Measurements from ENCODE around the gene POU2AF2.

The POU2AF2 gene

GRCh38 chr11:111301004-111301841, 55.7 kb downstream of the POU2AF2 start:
- Mint-ChIP-seq H3K27ac (no peak overlapping the region), H3K36me3 (ENCODE audit: insufficient read depth) (peaks cover under 1% of the 10 kb centered on the region), H3K9me3 (no peaks in the 10 kb centered on the region), H3K4me3 (no peak overlapping the region), H3K4me1 (ENCODE audit: low read depth in 2 of 2) (no peaks in the 10 kb centered on the region), H3K27me3 (peaks cover 51 to 70% of the 10 kb centered on the region in 2 donors)
- ATAC-seq (replicated peaks) (no peak), DNase-seq (no peak)

DNA sequence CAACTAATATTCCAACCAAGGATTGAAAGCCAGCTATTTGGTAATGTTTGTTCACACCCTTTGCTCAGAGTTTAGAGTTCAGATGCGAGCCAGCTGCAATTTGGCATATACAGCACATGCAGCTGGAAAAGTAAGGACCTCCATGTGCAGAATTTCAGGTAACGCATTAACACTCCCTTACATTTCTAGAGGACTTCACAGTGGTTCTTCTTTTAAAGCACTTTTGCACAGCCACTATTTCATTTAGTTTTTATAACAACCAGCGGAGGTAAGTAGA, 56.3 kb downstream of the POU2AF2 start:
- DNase-seq (no peak), ATAC-seq (replicated peaks) (no peak)
- H3K27ac Mint-ChIP-seq: no peak overlapping the region
- H3K4me3 Mint-ChIP-seq: no peak overlapping the region
- H3K36me3 Mint-ChIP-seq (ENCODE audit: insufficient read depth): peaks cover 4% of the 10 kb centered on the region
- H3K9me3 Mint-ChIP-seq: no peaks in the 10 kb centered on the region
- H3K4me1 Mint-ChIP-seq (ENCODE audit: low read depth in 2 of 2): no peaks in the 10 kb centered on the region
- peaks cover 57 to 75% of the 10 kb centered on the region in 2 donors for H3K27me3 Mint-ChIP-seq

GRCh38 chr11:111302298-111302697, 56.8 kb downstream of the POU2AF2 start:
- Mint-ChIP-seq H3K9me3 (no peaks in the 10 kb centered on the region), H3K27me3 (peaks cover 62 to 75% of the 10 kb centered on the region in 2 donors), H3K36me3 (ENCODE audit: insufficient read depth) (peaks cover 4% of the 10 kb centered on the region), H3K4me3 (no peak overlapping the region), H3K4me1 (ENCODE audit: low read depth in 2 of 2) (no peaks in the 10 kb centered on the region), H3K27ac (no peak overlapping the region)
- DNase-seq (no peak), ATAC-seq (replicated peaks) (no peak)

DNA sequence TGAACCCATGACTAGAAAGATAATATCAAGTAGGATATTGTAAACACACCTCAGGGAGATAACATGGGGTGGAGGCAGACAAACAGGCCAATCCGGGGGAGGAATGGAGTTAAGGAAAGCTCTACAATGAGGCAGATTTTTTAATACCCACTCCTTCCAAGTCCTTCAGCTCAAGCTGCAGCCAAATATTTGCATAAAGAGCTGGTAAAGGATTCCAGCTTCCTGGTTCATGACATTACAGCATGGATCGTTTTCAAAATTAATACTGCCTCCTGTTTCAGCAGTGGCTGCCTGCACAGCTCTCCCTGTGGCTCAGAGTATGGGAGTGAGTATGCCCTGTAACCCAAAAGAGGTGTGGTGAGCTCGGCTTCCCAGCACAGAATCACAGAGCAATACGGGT, 57.9 kb downstream of the POU2AF2 start:
- no peaks in the 10 kb centered on the region for H3K9me3 Mint-ChIP-seq
- H3K4me1 Mint-ChIP-seq (ENCODE audit: low read depth in 2 of 2): no peaks in the 10 kb centered on the region
- peaks cover 64 to 75% of the 10 kb centered on the region in 2 donors for H3K27me3 Mint-ChIP-seq

DNA sequence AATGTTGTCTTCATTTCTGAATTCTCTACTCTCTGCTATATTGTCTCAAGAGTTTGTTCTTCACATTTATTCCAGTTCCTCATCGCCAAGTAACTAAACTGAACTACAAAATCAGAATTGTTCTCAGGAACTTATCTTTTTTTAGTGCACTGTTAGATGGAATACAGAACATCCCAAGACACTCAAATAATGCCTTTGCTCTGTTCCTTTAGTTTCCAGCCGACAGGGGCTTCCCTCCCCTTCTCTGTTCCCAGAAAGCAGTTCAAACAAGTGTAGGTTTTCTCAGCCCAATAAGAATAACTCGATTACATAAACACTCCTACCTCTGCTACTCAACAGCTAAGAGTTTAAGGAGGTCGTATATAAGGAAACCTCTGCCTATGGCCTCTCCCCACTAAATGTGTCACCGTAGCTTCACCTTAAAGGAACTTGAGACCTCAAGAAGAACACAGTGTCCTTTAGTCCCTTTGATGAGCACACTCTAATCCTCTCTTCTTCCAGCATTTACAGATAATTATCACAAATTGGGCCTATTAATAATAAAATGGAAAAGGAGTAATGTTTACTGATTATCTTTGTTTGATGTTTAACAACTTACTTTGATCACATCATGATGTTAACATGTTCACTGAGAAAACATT, 59.8 kb downstream of the POU2AF2 start:
- Mint-ChIP-seq H3K9me3 (no peaks in the 10 kb centered on the region), H3K4me3 (no peak overlapping the region), H3K27ac (no peak overlapping the region), H3K36me3 (ENCODE audit: insufficient read depth) (peaks cover 4% of the 10 kb centered on the region), H3K4me1 (ENCODE audit: low read depth in 2 of 2) (no peaks in the 10 kb centered on the region), H3K27me3 (peaks cover 71 to 78% of the 10 kb centered on the region in 2 donors)
- ATAC-seq (replicated peaks): no peak
- no peak for DNase-seq

More for the DNA sequence above, 57.9 kb downstream of the POU2AF2 start:
- DNase-seq (no peak), ATAC-seq (replicated peaks) (no peak)
- peaks cover 4% of the 10 kb centered on the region for H3K36me3 Mint-ChIP-seq (ENCODE audit: insufficient read depth)
- H3K27ac Mint-ChIP-seq: no peak overlapping the region
- H3K4me3 Mint-ChIP-seq: no peak overlapping the region

DNA sequence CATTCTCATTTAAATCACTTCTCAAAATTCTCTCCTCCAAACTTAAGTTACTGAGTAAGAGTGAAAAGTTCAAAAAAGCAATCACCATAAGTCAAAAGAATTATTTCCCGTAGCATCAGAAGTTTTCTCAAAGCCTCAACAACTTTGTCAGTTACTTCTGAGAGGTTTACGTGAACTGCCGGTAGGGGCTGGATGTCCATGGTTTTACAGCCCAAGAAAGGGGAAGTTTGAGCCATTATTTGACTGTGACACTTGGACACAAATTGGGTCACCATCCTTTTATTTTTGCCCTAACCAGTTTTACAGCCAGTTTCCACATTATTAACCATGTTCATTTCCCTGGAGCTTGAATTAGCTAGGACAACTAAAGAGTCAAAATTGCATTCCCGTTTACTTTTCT, 60.4 kb downstream of the POU2AF2 start:
- Mint-ChIP-seq H3K4me1 (ENCODE audit: low read depth in 2 of 2) (no peaks in the 10 kb centered on the region), H3K9me3 (no peaks in the 10 kb centered on the region), H3K27ac (no peak overlapping the region), H3K4me3 (no peak overlapping the region), H3K27me3 (peaks cover 70 to 78% of the 10 kb centered on the region in 2 donors), H3K36me3 (ENCODE audit: insufficient read depth) (peaks cover 4% of the 10 kb centered on the region)
- DNase-seq: no peak
- ATAC-seq (replicated peaks): no peak

DNA sequence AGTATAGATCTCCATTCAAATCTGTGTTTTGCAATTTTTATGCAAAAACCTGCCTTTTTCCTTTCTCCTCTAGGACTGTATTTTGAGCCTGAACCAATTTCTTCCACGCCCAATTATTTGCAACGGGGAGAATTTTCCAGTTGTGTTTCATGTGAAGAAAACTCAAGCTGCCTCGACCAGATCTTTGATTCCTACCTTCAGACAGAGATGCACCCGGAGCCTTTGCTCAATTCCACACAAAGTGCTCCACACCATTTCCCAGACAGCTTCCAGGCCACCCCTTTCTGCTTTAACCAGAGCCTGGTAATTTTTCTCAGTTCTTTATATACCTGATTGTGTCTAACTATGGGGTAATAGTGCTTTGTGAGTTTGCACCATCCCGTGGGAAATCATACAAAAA, 60.8 kb downstream of the POU2AF2 start:
- Mint-ChIP-seq H3K9me3 (no peaks in the 10 kb centered on the region), H3K27ac (no peak overlapping the region), H3K4me3 (no peak overlapping the region), H3K27me3 (peaks cover 71 to 74% of the 10 kb centered on the region in 2 donors), H3K36me3 (ENCODE audit: insufficient read depth) (peaks cover 4% of the 10 kb centered on the region), H3K4me1 (ENCODE audit: low read depth in 2 of 2) (no peaks in the 10 kb centered on the region)
- ATAC-seq (replicated peaks) (no peak), DNase-seq (no peak)

DNA sequence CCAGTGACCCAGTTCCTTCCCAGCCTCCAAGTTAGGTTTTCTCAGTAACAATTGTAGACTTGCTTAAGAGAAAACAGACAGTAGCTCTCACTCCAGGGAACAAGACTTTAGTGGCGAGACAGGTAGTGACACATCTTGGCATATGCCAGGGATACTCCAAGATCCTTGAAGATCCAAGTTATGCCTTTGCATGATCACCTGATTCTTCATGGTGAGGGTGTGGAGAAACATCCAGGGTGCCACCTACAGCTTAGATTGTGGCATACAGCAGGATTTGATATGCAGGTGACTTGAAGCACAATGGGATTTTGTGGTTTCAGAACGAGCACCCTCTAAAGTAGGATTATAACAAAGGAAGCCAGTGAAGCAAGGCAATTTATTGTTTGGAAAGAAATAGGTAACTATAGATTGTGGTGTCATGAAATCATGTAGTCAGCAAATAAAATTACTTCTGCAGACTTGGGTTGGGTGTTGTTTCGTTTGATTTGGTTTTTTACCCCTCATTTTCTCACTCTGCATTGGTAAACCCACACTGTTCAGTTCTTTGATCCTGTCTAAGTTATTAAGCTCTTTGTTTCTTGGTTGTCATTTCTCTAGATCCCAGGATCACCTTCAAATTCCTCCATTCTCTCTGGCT, 62.1 kb downstream of the POU2AF2 start:
- H3K4me1 Mint-ChIP-seq (ENCODE audit: low read depth in 2 of 2): no peaks in the 10 kb centered on the region

GRCh38 chr11:111308140-111308539, 62.6 kb downstream of the POU2AF2 start:
- no peak overlapping the region for H3K4me3 Mint-ChIP-seq
- no peaks in the 10 kb centered on the region for H3K4me1 Mint-ChIP-seq (ENCODE audit: low read depth in 2 of 2)
- peaks cover 58 to 74% of the 10 kb centered on the region in 2 donors for H3K27me3 Mint-ChIP-seq
- no peak for DNase-seq
- no peak for ATAC-seq (replicated peaks)
- H3K36me3 Mint-ChIP-seq (ENCODE audit: insufficient read depth): peaks cover 4% of the 10 kb centered on the region
- no peak overlapping the region for H3K27ac Mint-ChIP-seq
- no peaks in the 10 kb centered on the region for H3K9me3 Mint-ChIP-seq

More for the DNA sequence above, 62.1 kb downstream of the POU2AF2 start:
- ATAC-seq (replicated peaks): no peak
- Mint-ChIP-seq H3K27me3 (peaks cover 61 to 74% of the 10 kb centered on the region in 2 donors), H3K9me3 (no peaks in the 10 kb centered on the region), H3K27ac (no peak overlapping the region), H3K36me3 (ENCODE audit: insufficient read depth) (peaks cover 4% of the 10 kb centered on the region), H3K4me3 (no peak overlapping the region)
- no peak for DNase-seq

DNA sequence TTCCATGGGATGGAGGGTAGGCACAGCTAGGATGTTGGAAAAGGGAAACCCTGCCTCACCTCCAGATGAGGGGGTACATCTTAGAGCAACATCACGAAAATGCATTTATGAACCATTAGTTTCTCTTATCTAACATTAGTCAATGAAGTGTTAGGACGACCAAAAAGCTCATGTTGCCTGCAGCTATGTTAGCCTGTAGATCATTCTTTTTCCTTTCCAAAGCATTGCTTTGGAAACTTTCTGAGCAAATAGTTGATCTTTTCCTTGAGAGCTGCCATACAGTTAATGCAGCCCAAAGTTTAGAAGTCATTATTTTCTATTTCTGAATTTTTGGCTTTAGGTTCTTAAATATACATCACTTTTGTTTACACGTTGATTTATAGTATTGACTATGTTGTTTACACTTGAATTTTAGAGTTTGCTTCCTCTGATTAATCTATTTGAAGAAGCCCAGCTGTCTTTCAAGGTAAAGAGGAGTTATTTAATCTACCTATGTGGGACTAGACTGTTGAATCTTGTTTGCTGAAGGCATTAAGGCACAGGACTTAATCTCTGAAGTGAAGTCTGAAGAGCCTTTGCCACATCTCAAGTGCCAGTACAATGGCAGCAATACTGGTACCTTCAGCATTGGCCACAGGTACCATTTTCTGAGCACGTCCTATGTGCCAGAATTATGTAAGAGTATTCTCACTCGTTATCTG, 63.8 kb downstream of the POU2AF2 start:
- Mint-ChIP-seq H3K9me3 (no peaks in the 10 kb centered on the region), H3K27me3 (peaks cover 64 to 81% of the 10 kb centered on the region in 2 donors), H3K36me3 (ENCODE audit: insufficient read depth) (peaks cover 4% of the 10 kb centered on the region), H3K4me3 (no peak overlapping the region), H3K27ac (no peak overlapping the region), H3K4me1 (ENCODE audit: low read depth in 2 of 2) (no peaks in the 10 kb centered on the region)
- no peak for ATAC-seq (replicated peaks)
- DNase-seq: no peak

DNA sequence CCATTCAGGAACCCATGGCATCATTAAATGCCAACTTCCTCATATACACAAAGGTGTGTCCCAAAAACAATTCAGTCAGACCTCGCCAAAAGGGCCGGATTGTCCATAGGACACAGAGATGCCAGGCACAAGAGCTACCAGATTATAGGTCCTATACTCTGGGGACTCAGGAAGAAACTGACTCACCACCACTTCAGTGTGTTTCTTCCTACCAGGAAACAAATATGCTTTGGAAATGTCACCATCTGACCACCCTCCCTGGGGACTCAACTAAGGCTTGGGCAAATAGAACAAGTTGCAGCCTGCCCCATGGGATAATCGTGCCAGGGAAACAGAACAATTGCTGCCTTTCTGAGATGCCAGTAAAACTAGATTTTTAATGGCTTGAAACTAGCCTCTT, 64.6 kb downstream of the POU2AF2 start:
- DNase-seq (no peak), ATAC-seq (replicated peaks) (no peak)
- H3K27me3 Mint-ChIP-seq: peaks cover 68 to 84% of the 10 kb centered on the region in 2 donors
- no peaks in the 10 kb centered on the region for H3K4me1 Mint-ChIP-seq (ENCODE audit: low read depth in 2 of 2)
- no peak overlapping the region for H3K27ac Mint-ChIP-seq
- H3K4me3 Mint-ChIP-seq: no peak overlapping the region
- H3K9me3 Mint-ChIP-seq: no peaks in the 10 kb centered on the region
- H3K36me3 Mint-ChIP-seq (ENCODE audit: insufficient read depth): peaks cover 4% of the 10 kb centered on the region

DNA sequence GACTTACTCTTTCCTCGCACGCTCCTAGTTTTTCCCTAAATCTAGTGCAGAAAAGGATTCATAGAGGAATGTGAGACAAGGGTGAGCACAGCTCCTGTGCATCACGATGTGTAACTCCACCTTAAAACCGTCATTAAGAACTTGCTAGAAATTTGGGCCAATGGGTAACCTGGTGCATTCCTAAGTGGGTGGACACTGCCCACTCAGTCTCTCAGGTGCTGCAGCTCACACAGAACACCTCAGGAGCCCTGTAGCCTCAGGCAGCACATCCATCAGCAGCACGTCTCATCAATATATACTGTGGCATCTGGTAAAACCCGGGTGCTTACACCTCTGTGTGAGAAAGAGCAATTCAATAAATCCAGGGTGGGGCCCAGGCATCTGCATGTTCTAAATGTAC, 65.2 kb downstream of the POU2AF2 start:
- Mint-ChIP-seq H3K4me3 (no peak overlapping the region), H3K27ac (no peak overlapping the region), H3K36me3 (ENCODE audit: insufficient read depth) (peaks cover 4% of the 10 kb centered on the region), H3K27me3 (peaks cover 62 to 80% of the 10 kb centered on the region in 2 donors), H3K4me1 (ENCODE audit: low read depth in 2 of 2) (no peaks in the 10 kb centered on the region), H3K9me3 (no peaks in the 10 kb centered on the region)
- no peak for DNase-seq
- ATAC-seq (replicated peaks): no peak

GRCh38 chr11:111312076-111312475, 66.6 kb downstream of the POU2AF2 start:
- Mint-ChIP-seq H3K36me3 (ENCODE audit: insufficient read depth) (no peaks in the 10 kb centered on the region), H3K9me3 (no peaks in the 10 kb centered on the region), H3K4me1 (ENCODE audit: low read depth in 2 of 2) (no peaks in the 10 kb centered on the region), H3K27me3 (peaks cover 55 to 76% of the 10 kb centered on the region in 2 donors), H3K4me3 (no peak overlapping the region), H3K27ac (no peak overlapping the region)
- no peak for ATAC-seq (replicated peaks)
- DNase-seq: no peak
